Activated CD8-positive, alpha-beta memory T cell treated with anti-CD3 and anti-CD28 coated beads, Interleukin-2, amount 50 U/mL, for 1 hour (primary cell): Measurements from ENCODE around the gene TNFAIP8L1.

Source experiments
- DNase-seq: peaks from one replicate; pipeline ENCODE4 v3.0.0-alpha.2; 2020; ENCODE audit errors: extremely low read depth

Gene TNFAIP8L1

DNA sequence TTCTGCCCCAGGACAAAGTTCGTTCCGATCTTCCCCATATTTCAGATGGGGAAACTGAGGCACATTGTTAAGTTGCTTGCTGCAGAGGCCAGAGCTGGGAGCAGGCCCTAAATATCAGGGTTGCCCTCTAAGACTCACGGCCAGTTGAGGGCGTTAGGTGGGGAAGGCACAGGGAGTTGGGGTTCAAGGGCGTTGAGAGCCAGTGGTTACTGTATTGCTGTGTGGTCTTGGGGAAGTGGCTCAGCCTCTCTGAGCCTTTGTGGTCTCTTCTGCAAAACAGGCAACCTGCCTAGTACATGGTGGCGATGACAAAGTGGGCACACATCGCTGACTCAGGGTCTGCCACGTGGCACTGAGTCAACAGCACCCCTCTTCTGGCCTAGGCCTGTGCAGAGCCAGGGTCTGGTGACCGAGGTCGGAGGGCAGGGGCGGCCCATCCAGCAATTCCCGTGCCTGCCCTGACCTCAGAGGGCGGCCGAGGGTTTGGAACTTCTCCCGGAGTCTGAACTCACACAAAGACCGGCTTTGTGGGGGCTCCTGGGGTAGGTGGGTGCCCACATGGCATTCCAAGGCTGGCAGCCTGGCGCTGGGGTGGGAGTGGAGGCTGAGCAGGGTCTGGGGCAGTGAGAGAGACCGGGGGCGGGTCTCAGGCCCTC lies 10.2 kb downstream of the TNFAIP8L1 start:
- no peak for DNase-seq

DNA sequence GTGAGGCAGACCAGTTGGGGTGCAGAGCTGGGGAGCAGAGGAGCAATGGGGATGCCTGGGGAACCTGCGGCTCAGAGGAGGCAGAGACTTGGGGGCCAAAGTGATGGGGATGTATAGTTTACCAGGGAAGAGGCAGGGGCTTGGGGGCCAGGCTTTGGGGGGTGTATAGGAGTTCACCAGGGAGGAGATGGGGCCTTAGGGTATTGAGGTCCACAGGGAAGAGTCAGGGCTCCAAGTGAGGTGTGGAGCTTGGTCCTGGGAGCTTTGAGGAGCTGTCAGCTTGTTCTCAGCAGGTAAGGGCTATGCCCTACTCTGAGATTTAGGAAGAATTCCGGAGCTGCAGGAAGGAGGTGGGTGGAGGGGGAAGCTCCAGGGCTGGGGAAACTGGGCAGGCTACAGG lies 10.8 kb downstream of the TNFAIP8L1 start:
- DNase-seq: no peak

GRCh38 chr19:4652075-4652474 lies 12.8 kb downstream of the TNFAIP8L1 start:
- no peak for DNase-seq

- DNase-seq: no peak
Measured at GRCh38 chr19:4653793-4654436, 14.6 kb downstream of the TNFAIP8L1 start.

DNA sequence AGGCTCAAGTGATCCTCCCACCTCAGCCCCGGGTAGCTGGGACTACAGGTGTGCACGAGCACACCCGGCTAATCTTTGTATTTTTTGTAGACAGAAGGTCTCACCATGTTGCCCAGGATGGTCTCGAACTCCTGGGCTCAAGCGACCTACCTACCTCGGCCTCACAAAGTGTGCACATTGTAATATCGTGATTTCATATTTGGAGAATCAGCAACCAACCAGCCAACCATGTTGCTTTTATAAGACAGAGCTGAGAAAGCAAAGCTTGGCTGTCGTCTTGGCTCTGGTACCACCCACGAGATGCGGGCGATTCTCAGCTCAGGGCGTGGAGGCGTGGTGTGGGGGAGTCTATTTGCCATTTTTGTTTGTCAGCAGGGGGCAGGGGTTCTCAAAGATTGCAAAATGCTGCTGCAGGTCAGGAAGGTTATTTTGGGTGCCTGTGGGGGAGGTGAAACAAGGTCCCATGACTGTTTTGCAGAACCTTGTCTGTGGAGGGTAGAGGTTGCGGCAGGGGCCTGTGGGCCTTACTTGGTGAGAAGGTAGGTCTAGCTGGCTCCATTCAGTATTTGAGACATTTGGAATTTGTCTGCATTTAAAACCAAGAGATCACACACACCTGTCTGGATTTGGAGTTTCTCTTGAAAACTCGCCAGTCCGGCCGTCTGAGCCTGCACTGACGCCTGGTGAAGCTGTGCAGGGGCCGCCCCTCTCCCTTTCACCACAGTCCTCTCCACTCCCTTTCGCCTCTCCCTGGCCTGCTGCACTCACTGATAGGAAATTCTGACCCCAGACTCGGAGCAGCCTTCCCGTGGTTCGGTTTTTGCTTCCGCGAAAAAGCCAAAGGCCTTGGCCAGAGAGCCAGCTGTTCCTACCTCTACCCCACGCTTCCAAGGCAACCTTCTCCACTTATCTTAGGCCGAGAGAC lies 15.4 kb downstream of the TNFAIP8L1 start:
- no peak for DNase-seq

GRCh38 chr19:4656102-4656501 lies 16.8 kb downstream of the TNFAIP8L1 start:
- no peak for DNase-seq

DNA sequence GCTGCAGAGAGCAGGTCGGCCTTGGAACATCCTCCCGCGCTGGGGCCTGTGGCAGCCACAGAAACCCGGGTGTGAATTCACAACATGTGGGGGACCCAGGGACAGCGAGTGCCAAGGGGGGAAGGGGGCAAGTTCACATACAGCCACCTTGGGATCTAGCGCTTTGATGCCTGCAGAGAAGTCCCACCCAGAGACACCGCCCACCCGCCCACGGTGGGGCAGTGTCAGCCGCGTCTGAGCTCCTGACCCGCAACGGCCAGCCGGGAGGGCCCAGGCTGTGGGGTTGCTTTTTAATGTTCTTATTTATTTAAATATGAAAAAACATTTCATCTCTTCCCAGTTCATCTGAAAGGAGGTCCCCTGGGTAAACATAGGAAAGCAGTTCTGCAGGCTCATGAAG lies 17.9 kb downstream of the TNFAIP8L1 start:
- no peak for DNase-seq

- no peak for DNase-seq
Measured at GRCh38 chr19:4657835-4658234, 18.5 kb downstream of the TNFAIP8L1 start.

GRCh38 chr19:4660181-4660791 lies 21.0 kb downstream of the TNFAIP8L1 start:
- DNase-seq: no peak

- no peak for DNase-seq
Measured at GRCh38 chr19:4660993-4661392, 21.7 kb downstream of the TNFAIP8L1 start.

GRCh38 chr19:4662020-4662695 lies 22.8 kb downstream of the TNFAIP8L1 start:
- DNase-seq: no peak

DNA sequence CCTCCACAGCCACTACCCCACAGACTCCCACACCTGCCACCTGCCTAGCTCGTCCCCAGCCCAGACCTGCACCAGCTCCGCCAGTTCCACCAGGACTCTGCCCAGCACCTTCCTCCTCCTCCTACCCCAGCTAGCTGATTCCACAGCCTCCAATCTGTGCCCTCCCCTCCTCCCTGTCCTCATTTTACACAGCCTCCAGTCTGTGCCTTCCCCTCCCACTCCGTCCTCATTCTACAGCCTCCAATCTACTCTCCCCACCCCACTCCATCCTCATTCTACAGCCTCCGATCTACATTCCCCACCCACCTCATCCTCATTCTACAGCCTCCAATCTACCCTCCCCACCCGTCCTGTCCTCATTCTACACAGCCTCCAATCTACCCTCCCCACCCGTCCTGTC lies 23.5 kb downstream of the TNFAIP8L1 start:
- no peak for DNase-seq

- DNase-seq: no peak
Measured at GRCh38 chr19:4664642-4665041, 25.3 kb downstream of the TNFAIP8L1 start.

GRCh38 chr19:4669723-4670480 lies 30.6 kb downstream of the TNFAIP8L1 start, which contains the start of gene MYDGF:
TSS of gene MYDGF (minus strand) at chr19:4670342. CDS start at chr19:4670334, 8 bp downstream.
- peak; percentile 75 for DNase-seq

DNA sequence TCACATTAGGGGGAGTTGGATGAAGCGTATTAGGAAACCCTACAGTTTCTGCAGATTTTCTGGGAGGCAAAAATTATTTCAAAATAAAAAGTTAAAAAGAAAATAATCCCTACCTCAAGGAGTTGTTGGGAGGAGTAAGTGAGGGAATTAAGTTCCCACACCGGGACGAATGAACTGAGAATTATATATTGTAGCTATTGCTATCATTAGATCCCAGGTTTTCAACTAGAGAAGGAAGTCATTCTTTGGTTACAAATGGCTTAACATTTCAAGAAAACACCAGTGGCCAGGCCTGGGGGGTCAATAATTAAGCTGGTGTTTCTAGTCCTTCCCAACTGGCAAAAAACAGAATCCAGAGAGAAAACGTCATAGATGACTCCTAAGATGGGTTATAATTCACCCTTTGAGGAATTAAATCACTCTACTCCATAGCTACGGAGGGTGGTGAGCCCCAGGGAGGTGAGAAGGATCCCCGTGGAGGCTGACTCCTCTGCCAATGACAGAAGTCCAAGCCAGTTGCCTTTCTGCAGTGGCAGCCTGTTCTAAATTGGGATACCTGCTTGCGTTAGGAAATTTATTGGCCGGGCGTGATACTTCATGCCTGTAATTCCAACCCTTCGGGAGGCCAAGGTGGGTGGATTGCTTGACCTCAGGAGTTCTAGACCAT lies 32.0 kb downstream of the TNFAIP8L1 start:
- no peak for DNase-seq

- DNase-seq: no peak
Measured at GRCh38 chr19:4673216-4673615, 33.9 kb downstream of the TNFAIP8L1 start.

- no peak for DNase-seq
Measured at GRCh38 chr19:4673726-4674125, 34.4 kb downstream of the TNFAIP8L1 start.

- no peak for DNase-seq
Measured at GRCh38 chr19:4675346-4675745, 36.0 kb downstream of the TNFAIP8L1 start.

GRCh38 chr19:4676955-4677731 lies 37.8 kb downstream of the TNFAIP8L1 start:
- DNase-seq: no peak
